AG09319 (cell line): Measurements from ENCODE around the gene LARP4B.

ENCODE experiments used
- DNase-seq: peaks from one replicate; pipeline ENCODE4 v3.0.0-alpha.2; 2010; ENCODE audit warnings: low read depth; ENCODE audit errors: extremely low read depth
- TF ChIP-seq, protein P1 (sequence below): IDR thresholded peaks from 2 replicates; pipeline ENCODE4 v1.5.1; 2011; ENCODE audit warnings: low read depth, mild to moderate bottlenecking, inconsistent platforms, low read length, moderate library complexity

Gene LARP4B

DNA sequence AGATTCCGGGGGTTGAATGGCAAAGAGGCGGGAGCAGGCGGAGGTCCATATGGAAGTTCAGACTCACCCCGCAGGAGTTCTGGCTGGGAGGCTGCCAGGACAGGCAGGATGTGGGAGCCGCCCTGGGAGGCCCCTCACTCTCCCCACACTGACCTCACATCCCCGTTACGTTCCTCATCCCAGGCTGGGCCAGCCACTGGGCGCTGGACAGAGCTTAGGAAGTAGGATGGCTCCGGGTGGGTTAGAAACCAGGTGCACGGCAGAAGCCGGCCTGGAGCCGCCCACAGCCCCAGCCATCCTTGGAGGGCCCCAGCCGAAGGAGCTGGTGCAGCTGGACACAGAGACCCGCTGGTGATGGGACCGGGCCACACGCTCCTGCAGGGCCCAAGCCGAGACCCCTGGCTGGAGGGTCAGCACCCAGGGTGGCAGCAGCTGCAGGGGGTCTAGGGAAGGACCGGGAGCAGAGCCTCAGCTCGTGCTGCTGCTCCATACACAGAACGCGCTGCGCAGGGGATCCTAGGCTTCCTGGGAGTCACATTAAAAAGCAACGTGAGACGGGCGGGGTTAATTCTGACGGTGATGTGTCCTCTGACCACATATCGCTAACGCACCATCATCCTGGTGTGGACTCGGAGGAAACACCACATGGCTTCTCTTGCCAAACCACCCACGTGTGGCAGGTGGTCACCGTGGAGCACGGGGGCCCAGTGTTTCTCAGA lies 143.4 kb downstream of the LARP4B start:
- DNase-seq, result no peak
- TF ChIP-seq, protein P1, sequence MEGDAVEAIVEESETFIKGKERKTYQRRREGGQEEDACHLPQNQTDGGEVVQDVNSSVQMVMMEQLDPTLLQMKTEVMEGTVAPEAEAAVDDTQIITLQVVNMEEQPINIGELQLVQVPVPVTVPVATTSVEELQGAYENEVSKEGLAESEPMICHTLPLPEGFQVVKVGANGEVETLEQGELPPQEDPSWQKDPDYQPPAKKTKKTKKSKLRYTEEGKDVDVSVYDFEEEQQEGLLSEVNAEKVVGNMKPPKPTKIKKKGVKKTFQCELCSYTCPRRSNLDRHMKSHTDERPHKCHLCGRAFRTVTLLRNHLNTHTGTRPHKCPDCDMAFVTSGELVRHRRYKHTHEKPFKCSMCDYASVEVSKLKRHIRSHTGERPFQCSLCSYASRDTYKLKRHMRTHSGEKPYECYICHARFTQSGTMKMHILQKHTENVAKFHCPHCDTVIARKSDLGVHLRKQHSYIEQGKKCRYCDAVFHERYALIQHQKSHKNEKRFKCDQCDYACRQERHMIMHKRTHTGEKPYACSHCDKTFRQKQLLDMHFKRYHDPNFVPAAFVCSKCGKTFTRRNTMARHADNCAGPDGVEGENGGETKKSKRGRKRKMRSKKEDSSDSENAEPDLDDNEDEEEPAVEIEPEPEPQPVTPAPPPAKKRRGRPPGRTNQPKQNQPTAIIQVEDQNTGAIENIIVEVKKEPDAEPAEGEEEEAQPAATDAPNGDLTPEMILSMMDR, result no peak

DNA sequence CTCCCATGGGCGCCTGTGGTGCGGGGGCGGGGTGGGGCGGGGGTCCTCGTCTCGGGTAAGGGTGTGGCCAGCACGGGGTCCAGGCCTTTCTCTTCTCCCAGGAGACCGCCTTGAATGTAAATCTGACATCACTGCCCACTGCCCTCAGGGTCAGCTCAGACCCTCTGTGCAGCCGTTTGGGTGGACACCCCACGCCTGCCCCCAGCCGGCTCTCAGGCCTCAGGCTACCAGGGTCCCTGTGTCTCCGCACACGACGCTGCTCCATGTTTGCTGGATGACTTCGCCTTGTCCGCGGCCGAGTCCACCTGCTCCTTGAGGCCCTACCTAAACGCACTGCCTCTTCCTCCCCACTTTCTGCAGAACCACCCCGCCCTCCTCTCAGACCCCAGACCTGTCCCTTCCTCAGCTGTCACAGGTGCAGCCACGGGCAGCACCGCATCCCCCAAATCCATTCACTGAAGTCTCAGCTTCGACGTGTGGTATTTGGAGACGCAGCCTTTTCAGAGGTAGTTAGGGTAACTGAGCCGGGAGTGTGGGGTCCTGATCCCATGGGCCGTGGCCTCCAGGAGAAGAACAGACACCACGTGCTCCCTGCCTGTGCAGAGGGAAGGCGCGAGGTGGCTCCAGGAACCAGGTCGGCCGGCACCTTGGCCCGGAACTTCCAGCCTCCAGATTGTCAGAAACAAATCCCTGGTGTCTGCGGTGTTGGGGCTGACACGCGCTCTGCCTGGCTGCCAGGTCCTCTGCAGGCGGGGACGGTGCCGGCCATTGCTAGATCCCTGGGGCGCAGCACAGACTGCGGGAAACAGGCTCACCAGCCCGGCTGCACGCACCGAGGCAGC lies 144.7 kb downstream of the LARP4B start:
- no peak for DNase-seq
- TF ChIP-seq, protein P1, result no peak

DNA sequence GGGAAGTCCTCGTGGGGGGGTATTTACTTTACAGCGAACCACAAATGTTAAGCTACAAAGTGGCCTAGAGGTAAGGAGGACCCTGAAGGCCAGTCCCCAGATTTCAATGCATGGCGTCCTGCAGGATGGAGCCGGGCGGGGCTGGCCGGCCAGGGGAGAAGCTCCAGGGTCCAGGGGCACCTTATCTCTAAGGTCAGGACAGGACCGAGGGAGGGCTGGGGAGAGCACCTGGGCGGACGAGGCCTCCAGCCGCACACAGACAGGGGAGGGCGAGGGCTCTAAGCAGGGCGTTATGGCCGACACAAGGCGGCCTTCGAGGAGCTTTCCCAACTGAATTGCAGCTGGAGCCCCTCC lies 145.7 kb downstream of the LARP4B start:
- TF ChIP-seq, protein P1, result no peak
- no peak for DNase-seq

DNA sequence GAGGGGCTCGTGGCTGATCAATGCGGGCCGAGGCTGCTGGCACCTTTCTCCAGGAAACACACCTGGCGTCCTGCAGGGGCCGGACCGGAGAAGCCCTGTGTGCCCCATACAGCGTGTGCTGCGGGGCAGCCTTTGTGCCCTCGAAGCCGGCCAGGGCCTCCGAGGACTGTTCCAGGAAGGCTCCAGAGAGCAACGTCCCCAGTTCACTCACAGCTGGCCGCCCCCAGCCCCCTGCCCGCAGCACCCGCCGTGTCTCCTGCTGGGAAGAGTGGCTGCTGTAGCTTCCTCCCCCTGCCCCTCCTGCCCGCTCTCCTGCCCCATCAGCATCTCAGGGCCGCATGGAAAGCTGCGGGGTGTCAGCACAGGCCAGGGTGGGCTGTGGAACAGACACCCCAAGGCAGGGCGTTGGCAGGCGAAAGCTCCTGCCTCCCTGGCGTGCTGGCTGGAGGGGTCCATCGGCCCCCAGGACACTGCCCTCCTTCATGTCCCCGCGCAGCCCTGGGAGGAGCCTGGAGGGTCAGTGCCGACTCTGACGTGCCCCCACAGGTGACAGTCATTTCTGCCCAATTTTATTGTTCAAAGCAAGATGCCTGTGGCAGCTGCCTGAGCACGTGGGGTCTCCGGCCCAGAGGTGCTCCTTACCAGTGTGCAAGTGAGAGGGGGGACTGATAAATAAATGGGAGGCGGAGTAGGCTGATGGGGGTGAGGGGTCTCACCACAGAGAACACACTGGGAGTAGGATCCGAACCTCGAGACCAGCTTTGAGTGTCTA lies 146.2 kb downstream of the LARP4B start:
- TF ChIP-seq, protein P1, result no peak
- DNase-seq, result no peak

DNA sequence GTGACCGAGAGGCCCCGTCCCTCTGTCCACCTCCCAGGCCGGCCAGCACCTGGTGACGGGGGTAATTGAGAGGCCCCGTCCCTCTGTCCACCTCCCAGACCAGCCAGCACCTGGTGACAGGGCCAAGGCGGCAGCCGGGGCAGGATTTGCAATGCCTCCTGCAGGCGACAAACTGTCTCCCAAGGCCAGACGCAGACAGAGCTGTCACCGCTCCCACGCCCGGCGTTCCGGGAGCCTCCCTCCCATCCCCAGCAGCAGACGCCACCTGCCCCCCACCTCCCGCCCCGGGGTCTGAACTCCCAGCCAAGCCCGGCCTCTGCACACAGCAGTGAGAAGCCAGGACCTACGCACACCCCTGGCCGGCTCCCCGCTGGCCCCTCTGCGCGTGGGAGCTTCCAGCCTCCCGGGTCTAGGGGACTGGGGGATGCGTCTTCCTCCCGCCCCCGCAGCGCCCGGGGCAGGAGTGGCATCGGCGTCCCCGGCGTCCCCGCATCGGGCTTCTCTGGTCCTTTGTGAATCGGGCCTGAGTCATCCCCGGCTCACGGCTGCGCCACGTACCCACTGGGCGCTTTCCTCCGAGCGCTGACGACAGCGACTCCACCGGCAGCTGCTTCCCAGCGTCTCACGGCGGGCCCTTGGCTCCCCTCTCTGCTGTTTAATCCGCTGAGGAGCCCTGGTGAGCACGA lies 147.0 kb downstream of the LARP4B start:
- TF ChIP-seq, protein P1, result peak; percentile 40
- peak; percentile 31 for DNase-seq

DNA sequence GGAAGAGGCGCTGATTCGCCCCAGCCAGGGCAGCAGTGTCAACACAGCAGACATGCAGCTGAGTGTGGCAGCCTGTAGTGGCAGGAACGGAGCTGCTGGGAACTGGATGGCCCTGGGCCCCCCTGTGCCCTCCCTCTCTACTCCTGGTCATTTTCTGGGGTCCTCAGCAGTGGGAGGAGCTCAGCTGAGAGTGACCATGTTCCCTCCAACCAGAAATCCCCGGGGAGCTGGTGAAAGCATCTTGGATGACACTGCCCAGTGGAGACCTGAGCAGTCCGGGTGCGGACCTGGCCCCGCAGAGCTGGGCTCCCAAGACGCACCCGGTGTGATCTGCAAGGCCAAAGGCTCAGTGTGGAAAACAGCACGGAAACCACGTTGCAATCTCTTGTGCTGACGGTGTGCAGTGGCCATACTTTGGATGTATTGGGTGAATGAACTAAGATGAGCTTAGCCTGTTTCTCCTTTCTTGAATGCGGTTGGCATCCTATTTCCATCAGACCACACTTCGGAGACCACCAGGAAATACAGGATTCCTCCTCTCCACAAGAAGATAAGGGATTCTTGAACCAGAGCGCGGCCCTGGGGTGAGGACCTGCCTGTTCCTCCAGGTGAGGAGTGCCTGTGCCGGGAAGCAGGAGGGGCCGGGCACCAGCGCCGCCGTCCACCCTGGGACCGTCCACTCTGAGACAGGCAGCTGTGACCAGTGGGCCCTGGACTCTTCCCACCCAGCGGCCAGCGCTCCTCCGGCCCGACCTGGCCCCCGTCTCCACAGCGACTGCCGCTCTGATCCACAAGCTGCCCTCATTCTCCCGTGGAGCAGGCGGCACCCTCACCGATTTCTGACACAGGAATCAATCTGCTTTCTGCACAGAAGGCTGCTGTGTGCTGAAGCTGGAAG lies 148.5 kb downstream of the LARP4B start:
- TF ChIP-seq, protein P1, result no peak
- DNase-seq, result no peak
